GM21786 (cell line): ENCODE results near the gene C3.
"Not testable (repeated sequence)": the region's sequence is repeated elsewhere in the genome, so short reads cannot be mapped to it uniquely, and the experiment has no call there.

Experiments used
- ATAC-seq: cut with Tn5 transposase; IDR thresholded peaks from one replicate; pipeline ENCODE4 v1.9.1; 2021; ENCODE audit not compliant: unreplicated experiment

Gene C3

DNA sequence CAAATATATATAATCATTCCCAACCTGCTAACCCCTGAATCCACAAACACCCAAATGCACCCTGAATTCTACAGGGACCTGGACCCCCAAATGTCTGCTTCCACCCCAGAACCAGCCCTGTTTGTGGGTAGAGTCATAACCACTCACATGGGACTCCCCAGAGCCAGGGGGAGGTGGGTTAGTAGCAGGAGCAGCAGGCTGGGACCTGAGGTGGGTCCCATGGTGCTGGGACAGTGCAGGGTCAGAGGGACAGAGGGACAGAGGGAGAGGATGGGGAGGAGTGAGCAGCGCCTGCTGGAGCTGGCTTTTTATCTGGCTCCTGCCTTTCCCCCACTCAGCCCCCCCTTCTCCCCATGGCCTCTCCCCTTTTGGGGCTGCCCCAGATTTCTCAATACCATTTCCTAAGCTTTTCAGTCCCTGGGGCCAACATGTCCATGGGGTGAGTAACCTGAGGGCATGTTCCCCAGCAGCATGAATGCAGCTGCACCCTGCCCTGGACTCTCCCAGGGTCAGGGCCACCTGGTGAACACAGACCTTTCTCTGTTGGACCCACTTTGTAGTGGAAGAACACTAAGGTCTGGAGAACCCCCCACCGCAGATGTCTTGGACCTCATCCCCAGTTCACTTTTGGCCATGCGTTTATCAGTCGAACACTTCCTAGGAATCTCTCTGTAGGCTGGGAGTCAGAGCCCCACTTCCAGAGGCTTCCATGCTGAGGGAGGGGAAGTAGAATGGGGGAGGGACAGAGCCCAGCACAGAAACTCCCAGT lies at the start of gene C3:
C3 (minus strand) TSS at position 282 of the 769 bp plus-strand sequence; CDS start at position 221, 61 bp downstream.
- no peak for ATAC-seq

DNA sequence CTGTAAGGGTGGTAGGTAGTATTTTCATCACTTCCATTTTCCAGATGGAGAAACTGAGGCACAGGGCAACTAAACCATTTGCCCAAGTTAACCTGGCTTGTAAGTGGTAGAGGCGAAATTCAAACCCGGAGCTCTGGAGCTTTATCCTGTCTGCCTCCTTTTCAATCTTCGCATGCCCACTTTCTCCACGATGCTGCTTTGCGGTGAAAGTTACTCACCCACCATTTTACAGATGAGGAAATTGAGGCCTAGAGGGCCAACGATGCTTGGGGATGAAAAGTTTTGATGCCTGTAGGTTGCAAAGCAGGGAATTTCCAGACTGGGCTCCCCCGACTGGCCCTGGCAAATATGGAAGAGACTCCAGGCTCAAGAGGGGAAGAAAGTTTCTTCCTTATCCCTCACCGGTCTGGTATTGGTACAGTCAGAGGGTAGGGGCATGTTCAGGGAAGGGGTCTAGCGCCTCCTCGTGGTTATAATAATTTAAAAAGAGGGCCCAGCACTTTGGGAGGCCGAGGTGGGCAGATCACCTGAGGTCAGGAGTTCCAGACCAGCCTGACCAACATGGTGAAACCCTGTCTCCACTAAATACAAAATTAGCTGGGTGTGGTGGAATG lies 48.7 kb upstream of the C3 start:
- no peak for ATAC-seq

DNA sequence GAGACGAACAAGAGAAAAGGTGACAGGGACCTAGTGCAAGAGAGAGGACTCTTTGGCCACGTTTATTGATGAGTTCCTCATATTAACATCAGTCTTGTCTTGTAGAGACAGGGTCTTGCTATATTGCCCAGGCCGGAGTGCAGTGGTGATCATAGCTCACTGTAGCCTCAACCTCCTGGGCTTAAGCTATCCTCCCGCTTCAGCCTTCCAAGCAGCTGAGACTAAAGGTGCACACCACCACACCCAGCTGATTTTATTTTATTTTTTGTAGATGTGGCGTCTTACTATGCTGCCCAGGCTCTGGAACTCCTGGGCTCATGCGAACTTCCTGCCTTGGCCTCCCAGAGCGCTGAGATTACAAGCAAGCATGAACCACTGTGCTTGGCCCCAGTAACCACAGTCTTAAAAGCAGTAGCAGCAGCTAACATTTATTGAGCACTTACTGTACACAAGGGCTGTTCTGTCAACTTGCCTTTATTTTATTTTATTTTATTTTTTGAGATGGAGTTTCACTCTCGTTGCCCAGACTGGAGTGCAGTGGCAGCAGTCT lies 47.9 kb upstream of the C3 start:
- ATAC-seq, result no peak

DNA sequence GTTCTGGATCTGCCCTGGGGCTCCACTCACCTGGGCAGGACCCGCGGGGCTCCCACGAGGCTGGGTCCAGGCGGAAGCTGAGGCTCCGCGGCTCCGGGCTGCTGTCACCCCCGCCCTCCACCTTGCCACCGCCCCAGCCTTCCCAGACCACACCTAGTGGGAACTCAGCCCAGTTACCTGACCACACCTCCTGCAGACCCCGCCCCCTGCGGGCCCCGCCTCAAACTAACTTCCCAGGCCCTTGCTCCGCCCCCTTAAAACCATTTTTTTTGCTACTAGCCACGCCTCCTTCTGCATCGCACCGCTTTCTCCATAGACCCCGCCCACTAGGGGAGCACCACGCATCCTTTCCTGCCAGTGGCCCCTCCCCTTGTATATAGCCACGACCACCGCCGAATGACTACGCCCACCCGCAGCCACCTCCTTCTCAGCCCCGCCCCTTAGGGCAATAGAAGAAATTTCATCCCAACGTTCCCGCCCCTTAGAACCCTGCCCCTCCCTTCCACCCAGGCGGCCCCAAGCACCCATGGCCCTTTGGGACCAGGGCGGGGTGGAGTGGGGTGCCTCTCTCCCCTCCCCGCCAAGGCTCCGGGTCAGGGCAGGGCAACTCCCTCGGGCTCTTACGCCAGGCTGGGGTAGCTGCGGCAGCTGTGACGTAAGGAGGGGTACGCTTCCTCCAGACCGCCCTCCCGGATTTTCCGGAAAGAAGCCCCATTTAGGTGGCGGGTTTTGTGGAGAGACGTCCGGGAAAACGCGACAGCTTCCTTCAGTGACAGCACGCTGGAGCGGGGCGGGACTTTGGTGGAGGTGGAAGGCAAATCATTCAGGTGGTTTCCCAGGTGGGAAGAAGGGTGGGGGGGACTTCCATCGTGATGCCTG lies 47.1 kb upstream of the C3 start, which contains the start of gene SH2D3A:
SH2D3A (minus strand) TSS at position 79 of the 879 bp plus-strand sequence. CDS start 3,687 bp downstream, outside the sequence.
- peak; percentile 68 for ATAC-seq

DNA sequence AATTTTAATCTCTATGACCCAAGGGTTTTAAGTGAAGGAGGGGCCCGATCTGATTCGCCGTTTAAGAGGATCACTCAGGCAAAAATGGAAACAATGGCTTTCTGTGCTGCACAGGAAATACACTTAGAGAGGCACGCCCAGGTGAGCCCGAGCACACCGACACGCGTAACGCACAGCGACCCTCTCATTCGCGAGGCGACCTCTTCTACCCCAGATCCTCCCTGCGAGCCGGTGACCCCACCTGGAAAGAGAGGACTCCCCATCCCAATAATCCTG lies 46.6 kb upstream of the C3 start:
- ATAC-seq, result peak; percentile 11

DNA sequence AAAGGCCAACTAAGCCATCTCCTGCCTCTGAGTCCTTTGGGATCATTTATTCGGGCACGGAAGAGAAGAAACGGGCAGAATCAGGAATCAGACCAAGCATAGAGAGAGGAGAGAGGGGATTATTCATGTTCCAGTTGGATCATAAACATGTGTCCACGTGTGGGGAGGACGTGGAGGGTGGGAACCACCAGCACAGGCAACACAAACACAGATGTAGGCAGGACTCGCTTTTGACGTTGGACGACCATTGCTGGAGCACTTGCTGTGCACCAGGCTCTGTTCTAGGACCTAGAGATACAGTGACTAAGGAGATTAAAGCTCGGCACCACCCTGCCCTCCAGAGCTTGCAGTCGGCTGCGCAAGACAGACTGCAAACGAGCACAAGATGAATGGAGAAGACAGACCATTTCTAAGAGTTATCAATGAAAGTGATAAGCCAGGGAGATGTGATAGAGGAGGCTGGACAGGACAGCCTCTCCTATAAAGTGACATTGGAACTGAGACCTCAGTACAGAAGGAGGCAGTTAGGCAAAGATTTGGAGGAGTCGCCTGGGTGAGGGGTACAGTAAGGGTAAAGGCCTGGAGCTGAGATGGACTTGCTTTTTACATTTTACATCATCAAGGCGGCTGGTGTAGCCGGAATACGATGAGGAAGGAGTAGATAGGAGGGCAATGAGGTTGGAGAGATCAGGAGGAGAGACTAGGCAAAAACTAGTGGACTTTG lies 46.1 kb upstream of the C3 start:
- ATAC-seq, result no peak

DNA sequence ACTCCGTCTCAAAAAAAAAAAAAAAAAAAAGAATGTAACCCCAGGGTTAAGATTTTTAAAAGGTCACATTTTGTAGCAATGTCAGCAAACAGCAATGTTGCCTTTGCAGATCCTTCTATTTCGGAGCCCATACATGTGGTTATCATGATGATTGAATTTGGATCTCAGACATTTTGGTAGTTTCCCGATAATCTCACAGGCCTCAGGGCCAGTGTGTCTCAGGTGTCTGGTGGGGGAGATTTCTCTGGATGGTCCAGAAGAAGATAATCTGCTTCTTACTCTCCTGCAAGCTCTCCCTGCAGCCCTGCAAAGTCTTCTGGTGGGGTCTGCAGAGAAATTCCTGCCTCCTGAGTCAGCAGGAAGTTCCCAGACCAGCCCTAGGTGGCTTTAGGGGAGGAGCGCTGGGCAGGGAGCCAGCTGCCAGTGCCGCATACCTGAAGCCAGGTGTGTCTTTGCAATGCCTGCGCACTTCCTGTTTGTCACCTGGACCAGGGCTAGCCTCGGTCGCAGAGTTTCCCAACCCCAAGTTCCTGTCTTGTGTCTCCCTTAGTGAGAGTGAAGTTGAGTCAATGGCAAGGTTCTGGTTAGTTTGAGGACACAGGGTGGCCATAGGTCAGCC lies 45.4 kb upstream of the C3 start:
- no peak for ATAC-seq

DNA sequence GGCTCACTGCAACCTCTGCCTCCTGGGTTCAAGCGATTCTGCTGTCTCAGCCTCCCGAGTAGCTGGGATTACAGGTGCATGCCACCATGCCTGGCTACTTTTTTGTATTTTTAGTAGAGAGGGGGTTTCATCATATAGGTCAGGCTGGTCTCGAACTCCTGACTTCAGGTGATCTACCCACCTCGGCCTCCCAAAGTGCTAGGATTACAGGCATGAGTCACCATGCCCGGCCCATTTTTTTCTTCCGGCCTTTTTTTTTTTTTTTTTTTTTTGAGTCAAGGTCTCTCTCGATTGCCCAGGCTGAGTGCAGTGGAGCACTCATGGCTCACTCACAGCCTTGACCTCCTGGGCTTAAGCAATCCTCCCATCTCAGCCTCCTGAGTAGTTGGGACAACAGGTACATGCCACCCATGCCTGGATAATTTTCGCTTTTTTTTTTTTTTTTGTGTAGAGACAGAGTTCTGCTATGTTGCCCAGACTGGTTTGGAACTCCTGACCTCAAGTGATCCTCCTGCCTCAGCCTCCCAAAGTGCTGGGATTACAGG lies 41.9 kb upstream of the C3 start:
- ATAC-seq, result not testable (repeated sequence)

DNA sequence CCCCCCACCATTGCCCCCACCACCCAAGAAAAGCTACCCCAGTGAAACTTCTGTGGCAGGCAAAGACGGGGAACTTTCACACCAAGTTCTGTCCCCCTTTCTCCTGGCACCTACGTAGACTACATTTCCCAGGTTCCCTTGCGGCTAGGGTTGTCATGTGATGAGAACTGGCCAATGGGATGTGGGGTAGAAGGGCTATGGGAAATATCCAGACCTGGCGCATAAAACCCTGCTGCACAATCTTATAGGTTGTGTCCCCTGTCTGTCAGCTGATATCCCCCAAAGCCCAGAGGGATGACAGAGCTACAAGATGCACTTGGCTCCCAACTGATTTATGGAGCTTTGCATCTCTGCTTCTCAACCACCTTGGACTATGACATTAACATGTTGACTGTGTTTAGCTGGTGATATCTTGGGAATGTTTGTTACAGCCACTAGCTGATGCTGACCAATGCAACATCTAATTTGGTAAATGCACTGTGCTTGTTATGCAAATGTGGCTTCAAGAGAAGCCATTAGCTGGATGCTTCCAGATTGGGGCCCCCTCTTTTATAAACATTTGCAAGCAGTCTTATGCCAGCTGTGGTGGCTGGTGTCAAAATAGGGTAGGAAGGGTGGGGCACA lies 40.7 kb upstream of the C3 start:
- no peak for ATAC-seq

DNA sequence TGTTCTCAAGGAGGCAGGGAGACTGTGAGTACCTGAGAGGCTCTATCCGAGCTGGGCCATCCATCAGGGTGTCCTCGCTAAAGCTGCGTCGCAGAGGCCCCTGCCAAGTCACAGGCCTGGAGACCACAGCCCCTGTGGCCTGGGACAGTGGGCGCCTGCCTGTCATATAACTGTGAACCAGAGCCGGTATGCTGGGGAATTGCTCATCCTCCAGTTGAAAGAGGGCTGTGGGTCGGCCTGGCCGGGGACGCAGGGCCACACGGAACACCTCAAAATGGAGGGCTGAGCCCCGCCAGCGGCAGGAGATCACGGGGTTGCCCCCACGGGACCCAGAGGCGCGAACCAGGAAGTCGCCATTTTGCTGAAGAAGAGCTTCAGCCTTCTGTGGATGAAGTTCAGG lies 40.2 kb upstream of the C3 start:
- ATAC-seq, result no peak

DNA sequence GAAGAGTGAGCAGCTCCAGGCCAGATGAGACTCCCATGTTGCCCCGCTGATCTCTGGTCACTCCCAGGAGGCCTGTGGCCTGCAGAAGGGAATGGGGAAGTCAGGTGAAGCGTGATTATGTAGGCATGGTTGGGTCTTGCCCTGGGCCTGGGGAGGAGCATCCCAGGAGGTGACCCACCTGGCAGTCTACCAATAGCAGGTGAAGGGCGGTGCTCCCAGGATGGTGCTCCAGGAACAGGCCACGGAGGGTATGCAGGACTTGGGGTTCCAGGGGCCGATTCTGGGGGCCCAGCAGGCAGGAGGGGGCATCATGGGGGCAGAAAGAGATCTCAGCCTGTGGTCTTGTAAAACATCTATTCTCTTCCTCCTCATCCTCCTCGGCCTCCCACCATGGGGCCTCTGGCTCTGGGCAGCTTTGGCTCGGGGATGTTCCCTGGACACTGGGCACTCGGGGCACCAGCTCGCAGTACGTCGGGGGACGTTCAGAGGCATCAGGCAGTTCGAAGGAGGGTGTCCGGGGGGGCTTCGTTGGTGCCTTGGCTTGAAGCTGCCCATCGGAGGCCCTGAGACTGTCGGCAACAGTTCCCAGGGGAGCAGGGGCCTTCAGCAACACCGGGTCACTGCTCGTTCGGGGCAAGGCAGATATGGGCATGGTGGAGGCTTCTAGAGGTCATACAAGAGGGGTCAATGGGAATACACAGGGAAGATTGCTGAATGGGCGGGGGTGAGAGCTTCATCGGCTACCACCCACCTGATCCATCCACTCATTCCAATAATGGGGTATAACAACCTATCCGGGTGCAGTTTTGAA lies 34.4 kb upstream of the C3 start:
- ATAC-seq, result no peak

DNA sequence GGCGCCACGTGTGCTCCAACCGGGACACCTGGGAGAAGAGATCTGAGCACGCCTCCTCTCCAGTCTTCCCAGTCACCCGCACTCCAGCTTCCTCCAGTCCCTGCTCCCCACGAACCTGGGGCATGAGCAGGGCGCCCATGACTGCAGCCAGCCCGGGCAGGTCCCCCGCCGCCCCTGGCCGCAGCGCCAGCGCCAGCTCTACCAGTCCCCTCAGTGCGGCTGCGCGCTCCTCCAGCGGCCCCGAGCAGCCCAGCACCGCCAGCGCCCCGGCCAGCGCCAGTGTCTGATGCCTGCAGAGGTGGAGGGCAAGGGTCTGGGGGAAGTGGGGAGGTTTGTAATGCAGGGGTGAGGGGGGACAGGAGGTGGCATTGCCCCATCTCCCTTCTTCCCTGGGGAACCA lies 33.7 kb upstream of the C3 start:
- no peak for ATAC-seq

DNA sequence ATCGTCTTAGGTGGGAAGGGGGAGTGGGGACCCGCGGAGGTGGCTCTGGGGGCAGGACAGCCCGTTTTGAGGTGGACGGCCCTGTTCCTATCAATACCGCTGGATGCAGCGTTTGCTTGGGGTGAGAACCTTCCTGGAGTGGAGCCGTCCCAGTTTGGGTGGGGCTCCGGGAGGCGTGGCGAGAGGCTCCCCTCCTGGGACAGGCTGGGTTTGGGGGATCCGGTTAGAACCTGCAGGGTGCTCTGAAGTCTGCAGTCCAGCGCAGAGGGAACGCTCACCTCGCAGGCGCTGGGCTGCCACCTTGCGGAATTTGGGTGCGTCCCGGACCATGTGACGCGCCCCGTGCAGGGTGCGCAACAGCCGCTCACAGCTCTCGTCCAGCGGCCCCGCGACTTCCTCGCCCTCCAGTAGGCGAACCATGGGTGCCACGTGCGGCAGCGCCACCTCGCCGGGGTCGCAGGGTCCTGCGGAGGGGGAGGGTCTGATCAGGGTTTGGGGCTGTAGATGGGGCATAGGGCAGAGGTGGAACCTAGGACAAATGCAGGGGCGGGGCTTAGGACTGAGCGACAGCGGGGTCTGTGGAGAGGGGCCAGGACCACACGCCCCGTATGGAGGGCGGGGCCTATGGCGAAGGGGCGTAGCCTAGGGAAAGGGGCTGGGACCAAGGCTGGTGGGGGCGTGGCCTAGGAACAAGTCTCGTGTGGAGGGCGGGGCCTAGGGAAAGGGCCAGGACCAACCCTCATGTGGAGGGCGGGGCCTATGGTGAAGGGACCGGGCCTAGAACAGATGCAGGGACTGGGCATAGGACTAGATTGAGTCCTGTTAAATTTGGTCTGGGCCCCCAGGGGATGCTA lies 33.0 kb upstream of the C3 start:
- peak; percentile 79 for ATAC-seq

DNA sequence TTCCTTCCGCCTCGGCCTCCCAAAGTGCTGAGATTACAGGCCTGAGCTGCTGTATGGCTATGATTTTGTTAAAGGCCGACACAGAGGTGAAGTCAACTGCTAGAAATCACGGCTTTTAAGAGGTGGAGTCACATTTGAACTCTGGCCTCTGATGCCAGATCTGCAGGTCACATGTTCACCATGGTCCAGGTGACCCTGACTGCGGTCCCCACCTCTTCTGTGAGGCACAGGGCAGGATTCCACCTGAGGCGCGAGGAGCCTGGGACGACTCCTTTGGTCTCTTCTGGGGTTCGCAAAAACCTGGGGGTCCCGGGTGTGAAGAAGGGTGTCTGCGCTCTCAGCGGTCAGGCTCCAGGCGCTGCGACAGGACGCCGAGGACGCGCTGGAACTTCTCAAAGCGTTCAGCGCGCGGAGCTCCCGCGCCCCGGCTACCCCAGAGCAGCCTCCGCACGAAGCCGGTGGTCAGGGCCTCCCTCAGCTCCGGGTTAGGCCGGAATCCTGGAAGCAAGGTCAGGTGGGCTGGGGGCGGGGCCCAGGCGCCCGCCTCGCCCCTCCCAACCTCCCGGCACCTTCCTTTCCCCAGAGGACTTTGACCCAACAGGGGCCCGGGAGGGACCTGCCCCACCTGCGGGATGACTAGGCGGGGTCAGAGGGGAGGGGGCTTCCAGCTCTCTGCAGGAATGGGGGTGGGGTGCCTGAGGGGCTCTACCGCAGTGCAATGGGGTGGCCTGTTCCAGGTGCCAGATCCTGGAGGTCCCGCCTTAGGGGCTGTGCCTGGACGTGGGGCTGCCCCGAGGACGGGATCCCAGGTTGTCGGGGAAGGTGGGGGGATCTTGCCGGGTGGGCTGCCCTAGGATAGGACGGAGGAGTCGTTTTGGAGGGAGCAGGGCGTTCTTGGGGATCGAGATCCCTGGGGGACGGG lies 32.1 kb upstream of the C3 start:
- no peak for ATAC-seq

DNA sequence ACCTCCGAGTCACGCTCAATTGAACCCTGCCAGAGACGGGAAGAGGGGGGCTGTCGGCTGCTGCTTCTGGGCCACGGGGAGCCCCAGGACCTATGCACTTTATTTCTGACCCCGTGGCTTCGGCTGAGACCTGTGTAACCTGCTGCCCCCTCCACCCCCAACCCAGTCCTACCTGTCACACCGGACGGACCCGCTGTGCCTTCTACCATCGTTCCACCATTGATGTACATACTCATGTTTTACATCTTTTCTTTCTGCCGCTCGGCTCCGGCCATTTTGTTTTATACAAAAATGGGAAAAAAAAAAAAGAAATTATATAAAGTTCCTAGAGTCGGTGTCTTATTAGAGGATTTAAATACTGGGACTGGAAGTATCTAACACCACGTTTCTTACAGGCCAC lies 30.7 kb upstream of the C3 start:
- no peak for ATAC-seq

DNA sequence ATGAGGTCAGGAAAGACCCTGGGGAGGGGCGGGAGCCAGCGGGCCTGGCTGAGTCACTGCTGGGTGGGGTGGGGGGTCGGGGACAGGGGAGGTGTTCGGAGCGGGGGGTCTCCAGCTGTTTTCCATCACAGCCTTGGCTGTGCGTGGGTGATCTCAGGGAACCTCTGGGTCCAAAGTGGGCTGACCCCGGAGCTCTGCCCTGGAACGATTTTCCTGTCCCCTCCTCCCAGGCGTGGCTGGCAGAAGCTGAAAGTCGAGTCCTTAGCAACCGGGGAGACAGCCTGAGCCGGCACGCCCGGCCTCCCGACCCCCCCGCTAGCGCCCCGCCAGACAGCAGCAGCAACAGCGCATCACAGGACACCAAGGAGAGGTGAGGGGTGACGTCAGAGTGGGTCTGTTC lies 29.6 kb upstream of the C3 start:
- no peak for ATAC-seq

DNA sequence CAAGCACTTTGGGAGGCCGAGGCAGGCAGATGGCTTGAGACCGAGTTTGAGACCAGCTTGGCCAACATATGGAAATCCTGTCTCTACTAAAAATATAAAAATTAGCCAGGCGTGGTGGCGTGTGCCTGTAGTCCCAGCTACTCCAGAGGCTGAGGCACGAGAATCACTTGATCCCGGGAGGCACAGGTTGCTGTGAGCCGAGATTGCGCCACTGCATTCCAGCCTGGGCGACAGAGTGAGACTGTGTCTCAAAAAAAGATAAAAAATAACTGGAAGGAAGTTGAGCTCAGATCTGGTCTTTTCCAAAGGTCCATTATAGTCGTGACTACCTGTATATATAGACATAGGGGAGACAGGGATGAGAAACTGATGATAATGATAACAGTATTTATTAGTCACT lies 28.1 kb upstream of the C3 start:
- ATAC-seq, result not testable (repeated sequence)
